Mesodermal cell (in vitro differentiated cells): ENCODE results near the gene NPSR1.

Experiments
- H3K27ac ChIP-seq: 2 replicates; pipeline ENCODE4 v1.7.0; 2013; ENCODE audit warnings: mild to moderate bottlenecking, low read depth, low read length, moderate library complexity; ENCODE audit not compliant: severe bottlenecking
- H3K36me3 ChIP-seq: 2 replicates; pipeline ENCODE4 v1.7.1; 2013; ENCODE audit warnings: mild to moderate bottlenecking, low read length, moderate library complexity; ENCODE audit not compliant: control insufficient read depth, insufficient read depth
- H3K4me1 ChIP-seq: one replicate; pipeline ENCODE4 v1.7.1; 2013; ENCODE audit warnings: mild to moderate bottlenecking, low read length; ENCODE audit not compliant: insufficient read depth, control insufficient read depth, poor library complexity, severe bottlenecking
- H3K4me3 ChIP-seq: 2 replicates; pipeline ENCODE4 v1.7.0; 2013; ENCODE audit warnings: low read length, control low read depth, mild to moderate bottlenecking; ENCODE audit not compliant: insufficient read depth, poor library complexity, severe bottlenecking; ENCODE audit errors: extremely low read depth
- H3K9me3 ChIP-seq: 2 replicates; pipeline ENCODE4 v1.7.1; 2013; ENCODE audit warnings: mild to moderate bottlenecking, low read length, moderate library complexity; ENCODE audit not compliant: control insufficient read depth
- WGBS, 2 experiments: methylation state at CpG; one replicate each; pipeline ENCODE4 v1.1.5; 2013; ENCODE audit warnings: missing lambda C conversion rate in 2 of 2; ENCODE audit not compliant: insufficient coverage in 2 of 2; 5-methylcytosine and 5-hydroxymethylcytosine counted together

The NPSR1 gene

DNA sequence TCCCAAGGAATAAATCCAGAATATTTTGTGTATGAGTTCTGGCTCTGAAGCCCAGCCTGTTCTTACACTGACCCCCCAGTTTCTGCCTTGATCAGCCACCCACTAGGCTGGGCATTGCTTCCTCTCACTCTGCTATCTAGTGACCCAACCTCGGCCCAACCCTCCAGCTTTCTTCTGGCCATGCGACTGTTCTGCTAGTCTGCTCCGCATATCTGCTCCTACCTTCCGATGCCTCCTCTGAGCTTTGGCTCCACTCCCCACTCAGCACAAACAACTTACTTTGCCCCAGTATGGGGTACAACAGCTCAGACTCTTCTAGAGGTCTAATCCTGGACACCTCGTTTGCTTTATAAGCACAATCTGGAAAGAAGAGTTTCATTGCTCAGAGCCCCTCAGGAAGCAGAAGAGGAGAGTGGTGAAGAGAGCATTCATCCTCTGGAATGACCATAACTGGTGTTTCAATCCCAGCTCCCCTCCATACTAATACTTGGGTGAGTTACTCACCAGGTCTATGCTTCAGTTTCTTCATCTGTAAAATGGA lies 99.6 kb downstream of the NPSR1 start:
- peaks cover 4% of the 10 kb centered on the region for H3K4me1 ChIP-seq
- no peaks in the 10 kb centered on the region for H3K36me3 ChIP-seq
- H3K9me3 ChIP-seq, result no peaks in the 10 kb centered on the region
- no peak overlapping the region for H3K4me3 ChIP-seq
- 89 to 97% methylated on average over 4 of the region's 5 CpGs for WGBS, 2 experiments
- H3K27ac ChIP-seq, result no peak overlapping the region

DNA sequence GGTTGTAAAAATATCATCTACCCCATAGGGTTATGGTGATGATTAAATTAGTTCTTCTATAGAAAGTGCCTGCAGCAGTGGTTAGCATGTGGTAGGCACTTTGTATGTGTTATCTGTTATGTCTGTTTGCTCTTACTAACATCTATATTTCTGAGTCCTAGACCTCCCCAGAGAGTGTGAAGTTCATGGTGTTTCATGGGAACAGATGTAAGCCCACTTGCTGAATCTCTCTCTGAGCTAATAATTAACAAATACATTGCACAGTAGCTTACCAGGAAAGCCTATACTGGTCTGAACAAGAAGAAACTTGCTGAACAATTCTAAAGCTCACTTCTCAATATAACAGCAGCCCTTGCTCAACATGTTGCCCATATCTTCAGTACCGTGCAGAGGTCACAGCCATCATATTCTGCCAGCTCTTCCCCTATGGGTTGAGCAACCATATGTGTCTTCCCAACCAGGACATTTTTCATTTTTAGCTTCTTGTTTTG lies 100.1 kb downstream of the NPSR1 start:
- no peaks in the 10 kb centered on the region for H3K4me1 ChIP-seq
- no peaks in the 10 kb centered on the region for H3K36me3 ChIP-seq
- 69 to 100% methylated on average over 1 of the region's 1 CpG for WGBS, 2 experiments
- H3K27ac ChIP-seq, result no peak overlapping the region
- H3K9me3 ChIP-seq, result no peaks in the 10 kb centered on the region
- H3K4me3 ChIP-seq, result no peak overlapping the region

DNA sequence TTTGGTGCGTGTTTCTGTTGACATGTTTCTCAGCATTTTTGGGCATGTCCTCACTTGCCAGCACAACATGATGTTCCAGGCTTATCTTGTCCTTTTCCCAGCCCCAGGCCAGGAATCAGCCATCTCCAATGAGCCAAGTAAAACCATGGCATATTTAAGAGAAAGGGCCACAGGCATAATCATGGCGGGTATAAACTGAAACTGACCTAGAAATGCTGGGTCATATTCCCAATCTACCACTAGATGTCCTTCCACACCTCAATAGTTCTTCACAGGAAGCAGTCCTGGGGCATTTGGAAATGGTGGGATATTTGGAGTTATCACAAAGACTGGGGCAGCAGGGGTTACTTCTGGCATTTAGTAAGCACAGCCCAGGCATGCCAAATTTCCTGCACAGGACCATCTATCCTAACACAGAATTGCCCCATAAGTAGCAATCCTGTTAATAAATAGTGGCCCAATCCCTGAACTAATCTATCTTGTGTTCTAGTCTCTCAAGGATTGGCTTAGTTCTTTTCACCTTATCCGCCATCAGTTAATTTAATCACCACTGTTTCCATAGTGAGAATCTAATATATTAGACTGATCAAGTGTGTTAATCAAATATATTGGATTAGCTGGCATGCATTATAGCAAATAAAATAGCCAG lies 101.6 kb downstream of the NPSR1 start:
- H3K27ac ChIP-seq, result no peak overlapping the region
- WGBS, 2 experiments, result 100% methylated on average over 1 of the region's 3 CpGs

DNA sequence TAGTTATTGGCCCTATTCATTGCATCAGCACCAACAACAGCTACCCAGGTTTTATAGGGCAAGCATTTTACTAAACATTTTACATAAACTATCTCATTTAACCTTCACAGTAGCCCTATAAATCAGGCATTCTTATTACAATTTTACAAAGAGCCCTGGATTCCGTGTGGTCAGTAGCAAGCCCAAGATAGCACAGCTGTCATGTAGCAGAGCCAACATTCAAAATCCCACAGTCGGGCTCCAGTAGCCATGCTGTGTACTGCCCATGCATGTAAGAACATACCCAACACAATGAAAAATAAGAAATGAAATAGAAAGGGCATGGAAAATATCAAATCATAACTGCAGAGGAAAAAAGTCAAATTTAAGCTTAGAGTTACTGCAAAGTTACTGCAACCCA lies 102.3 kb downstream of the NPSR1 start:
- H3K4me1 ChIP-seq, result no peaks in the 10 kb centered on the region

More for the DNA sequence above, 101.6 kb downstream of the NPSR1 start:
- Histone ChIP-seq H3K4me1 (no peaks in the 10 kb centered on the region), H3K9me3 (no peaks in the 10 kb centered on the region), H3K4me3 (no peak overlapping the region), H3K36me3 (no peaks in the 10 kb centered on the region)

DNA sequence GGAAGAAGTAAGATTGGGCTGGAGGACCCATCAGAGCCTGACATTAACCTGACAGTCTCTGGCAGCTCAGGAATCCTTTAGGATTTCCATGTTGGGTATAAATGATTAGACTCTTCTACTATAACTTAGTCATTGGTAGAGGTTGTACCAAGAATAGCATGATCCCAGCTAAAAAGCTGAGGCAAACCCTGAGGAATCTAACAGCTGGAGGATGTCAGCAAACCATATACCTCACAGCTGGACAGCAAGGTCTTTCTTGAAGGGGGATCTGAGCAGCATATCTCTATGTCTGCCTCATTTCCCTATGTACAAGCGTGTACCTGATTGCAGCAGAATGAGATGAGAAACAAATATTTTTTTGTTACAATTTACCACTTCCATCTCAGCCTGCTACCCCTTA lies 103.2 kb downstream of the NPSR1 start:
- no CpG with 5 or more reads among the region's 1 CpG for WGBS, 2 experiments
- no peak overlapping the region for H3K27ac ChIP-seq
- H3K9me3 ChIP-seq, result no peaks in the 10 kb centered on the region
- H3K4me3 ChIP-seq, result no peak overlapping the region
- H3K4me1 ChIP-seq, result no peaks in the 10 kb centered on the region
- H3K36me3 ChIP-seq, result no peaks in the 10 kb centered on the region

More for the DNA sequence above, 102.3 kb downstream of the NPSR1 start:
- no peaks in the 10 kb centered on the region for H3K9me3 ChIP-seq
- H3K27ac ChIP-seq, result no peak overlapping the region
- WGBS, 2 experiments, result 67 to 91% methylated on average over 1 of the region's 2 CpGs
- no peak overlapping the region for H3K4me3 ChIP-seq
- H3K36me3 ChIP-seq, result no peaks in the 10 kb centered on the region

DNA sequence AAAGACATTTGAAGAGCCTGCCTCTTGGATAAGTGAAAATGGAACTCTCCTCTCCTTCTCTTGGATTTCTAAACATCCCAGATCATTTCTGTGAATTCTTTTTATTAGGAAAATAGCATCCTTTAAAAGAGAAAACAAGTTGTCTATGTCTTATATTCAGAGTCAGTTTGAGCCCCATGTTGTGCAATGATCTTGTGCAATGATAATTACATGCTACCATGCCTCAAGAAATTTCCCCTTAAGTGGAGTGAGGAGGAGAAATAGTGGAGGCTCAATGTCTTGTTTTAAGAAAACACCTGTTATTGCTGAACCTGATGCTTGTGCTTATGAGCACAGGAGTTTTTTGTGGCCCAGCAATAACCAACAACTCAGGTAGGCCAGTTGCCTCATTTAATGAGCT lies 103.6 kb downstream of the NPSR1 start:
- no peak overlapping the region for H3K27ac ChIP-seq

DNA sequence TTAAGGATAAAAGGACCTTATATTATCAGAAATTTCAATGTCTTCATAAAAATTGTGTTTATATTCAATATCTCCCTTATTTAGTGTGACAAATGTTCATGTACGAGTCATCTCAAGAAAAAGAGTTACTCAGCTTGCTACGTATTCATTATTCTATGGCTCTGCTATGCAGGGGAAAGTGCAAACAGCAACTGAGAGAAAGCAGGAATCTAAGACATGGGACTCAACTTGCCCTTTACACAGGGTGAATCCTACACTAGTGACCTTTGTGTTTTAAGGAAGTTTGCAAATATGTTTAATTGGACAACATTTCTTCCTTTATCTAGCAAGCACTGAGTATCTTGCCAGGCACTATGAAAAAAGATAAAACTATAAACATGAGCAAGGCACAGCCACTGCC lies 104.7 kb downstream of the NPSR1 start:
- no peak overlapping the region for H3K4me3 ChIP-seq
- no peaks in the 10 kb centered on the region for H3K36me3 ChIP-seq
- no peak overlapping the region for H3K27ac ChIP-seq
- H3K4me1 ChIP-seq, result no peaks in the 10 kb centered on the region
- WGBS, 2 experiments, result 86% methylated on average over 2 of the region's 2 CpGs; no CpG with 5 or more reads in 1 of the 2 experiments
- no peaks in the 10 kb centered on the region for H3K9me3 ChIP-seq

More for the DNA sequence above, 103.6 kb downstream of the NPSR1 start:
- Histone ChIP-seq H3K4me1 (no peaks in the 10 kb centered on the region), H3K9me3 (no peaks in the 10 kb centered on the region), H3K4me3 (no peak overlapping the region), H3K36me3 (no peaks in the 10 kb centered on the region)

DNA sequence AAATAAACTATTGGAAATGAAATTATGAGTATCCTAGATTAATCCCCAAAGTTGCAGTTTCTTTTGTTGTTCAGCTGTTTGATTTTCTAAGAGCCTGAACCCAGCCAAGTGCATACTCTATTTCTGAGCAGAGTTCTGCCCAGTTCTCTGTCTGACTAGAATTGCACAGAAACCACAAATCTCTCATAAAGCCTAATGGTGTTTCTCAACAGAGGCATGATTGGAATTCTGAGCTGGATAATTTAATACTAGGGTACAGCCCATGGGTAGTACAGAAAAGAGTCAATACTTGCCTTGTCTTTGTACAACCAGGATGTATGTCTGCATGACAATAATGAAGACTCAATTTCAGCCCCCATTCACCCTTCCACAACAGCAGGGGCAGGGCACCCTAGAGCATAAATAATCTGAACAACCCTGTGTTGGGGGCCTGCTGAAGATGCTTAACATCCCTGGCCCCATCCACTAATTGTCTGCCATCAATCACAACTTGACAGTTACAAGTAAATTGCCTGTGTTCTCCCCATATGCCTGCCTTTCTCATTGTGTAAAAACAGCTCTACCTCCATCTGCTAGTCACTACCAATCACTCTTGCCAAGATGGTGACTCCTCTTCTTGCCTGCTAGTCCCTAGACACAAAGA lies 114.4 kb downstream of the NPSR1 start:
- Histone ChIP-seq H3K9me3 (no peaks in the 10 kb centered on the region), H3K27ac (no peak overlapping the region), H3K4me1 (no peaks in the 10 kb centered on the region), H3K4me3 (no peak overlapping the region), H3K36me3 (no peaks in the 10 kb centered on the region)

DNA sequence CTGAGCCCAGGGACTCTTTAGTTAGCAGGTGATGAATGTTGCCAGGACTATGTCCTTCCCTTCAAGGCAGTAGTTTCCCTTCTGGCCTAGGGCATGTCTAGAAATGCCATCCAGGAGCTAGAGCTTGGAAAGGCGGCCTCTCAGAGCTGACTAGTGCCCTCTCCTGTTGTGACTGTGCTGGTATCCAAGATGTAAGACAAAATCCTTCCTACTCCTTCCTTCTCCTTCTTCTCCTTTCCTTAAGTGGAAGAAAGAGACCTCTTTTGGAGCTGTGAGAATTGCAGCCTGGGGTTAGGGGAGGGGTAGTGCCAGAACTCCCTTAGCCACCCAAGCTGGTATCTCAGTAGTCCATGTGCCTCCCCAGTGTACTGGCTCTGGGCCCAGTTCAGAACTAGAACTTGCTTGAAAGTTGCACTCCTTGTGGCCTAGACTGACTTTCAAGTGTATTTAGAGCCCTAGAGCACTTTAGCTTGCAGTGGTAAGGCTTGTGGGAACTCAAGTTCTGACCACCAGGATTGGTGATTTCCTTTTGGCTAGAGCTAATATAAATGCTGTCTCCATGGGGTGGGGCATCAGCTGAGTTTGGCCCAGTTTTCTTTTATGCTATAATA lies 118.8 kb downstream of the NPSR1 start:
- H3K4me1 ChIP-seq, result no peaks in the 10 kb centered on the region
- no peaks in the 10 kb centered on the region for H3K36me3 ChIP-seq
- H3K27ac ChIP-seq, result no peak overlapping the region
- WGBS, 2 experiments, result no CpG with 5 or more reads among the region's 1 CpG
- H3K4me3 ChIP-seq, result no peak overlapping the region
- H3K9me3 ChIP-seq, result no peaks in the 10 kb centered on the region

DNA sequence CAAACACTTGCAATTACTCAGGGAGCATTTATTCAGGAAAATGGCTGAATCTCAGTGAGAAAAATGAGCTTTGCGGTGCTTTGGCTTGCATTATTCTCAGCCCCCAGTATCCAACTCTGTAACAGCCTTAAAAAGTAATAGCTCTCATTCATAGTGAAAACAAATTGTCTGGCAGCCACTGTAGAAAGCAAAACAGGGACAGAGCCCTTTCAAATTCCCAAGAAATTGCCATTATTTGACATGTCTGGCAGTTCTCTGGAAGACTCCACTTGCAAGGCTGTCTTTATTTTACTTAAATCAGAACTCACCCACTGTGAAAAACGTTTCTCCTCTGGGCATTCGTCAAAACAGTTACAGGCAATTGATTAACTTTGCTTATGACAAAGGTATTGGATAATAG lies 122.5 kb downstream of the NPSR1 start:
- Histone ChIP-seq H3K36me3 (no peaks in the 10 kb centered on the region), H3K4me1 (no peaks in the 10 kb centered on the region), H3K9me3 (no peaks in the 10 kb centered on the region), H3K4me3 (no peak overlapping the region), H3K27ac (no peak overlapping the region)
- 80 to 88% methylated on average over 1 of the region's 3 CpGs for WGBS, 2 experiments

DNA sequence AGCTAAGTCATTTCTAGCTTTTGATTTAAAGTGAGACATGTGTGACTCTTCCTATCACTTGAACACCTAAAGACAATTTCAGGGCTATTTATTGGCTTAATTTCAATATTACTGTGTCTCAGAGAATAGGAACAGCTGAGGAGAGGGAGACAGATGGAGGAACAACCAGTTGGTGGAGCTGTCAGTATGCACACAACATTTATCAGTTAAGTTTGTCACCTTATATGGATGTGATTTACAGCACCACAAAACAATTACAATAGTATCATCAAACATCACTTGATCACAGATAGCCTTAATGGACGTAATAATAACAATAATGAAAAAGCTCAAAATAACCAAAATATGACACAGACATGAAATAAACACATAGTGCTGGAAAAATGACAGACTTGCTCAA lies 129.6 kb downstream of the NPSR1 start:
- Histone ChIP-seq H3K36me3 (no peaks in the 10 kb centered on the region), H3K4me3 (no peak overlapping the region), H3K27ac (no peak overlapping the region), H3K4me1 (no peaks in the 10 kb centered on the region), H3K9me3 (no peaks in the 10 kb centered on the region)
- 100% methylated on average over 1 of the region's 1 CpG; no CpG with 5 or more reads in 1 of the 2 experiments for WGBS, 2 experiments
